ELR (cell line): ENCODE results near the gene TUT1.
"Not testable (repeated sequence)": the region's sequence is repeated elsewhere in the genome, so short reads cannot be mapped to it uniquely, and the experiment has no call there.

Experiments used
- DNase-seq: peaks from one replicate; pipeline ENCODE4 v3.0.0-alpha.2; 2015; ENCODE audit warnings: low read depth

The TUT1 gene

GRCh38 chr11:62605467-62605866, 14.1 kb upstream of the TUT1 start:
- DNase-seq, result no peak

GRCh38 chr11:62604460-62605120, 13.3 kb upstream of the TUT1 start:
- no peak for DNase-seq

GRCh38 chr11:62603776-62604299, 12.5 kb upstream of the TUT1 start:
- DNase-seq, result no peak

- no peak for DNase-seq
Observed at GRCh38 chr11:62603072-62603408, 11.7 kb upstream of the TUT1 start.

- peak; percentile 59 for DNase-seq
Observed at GRCh38 chr11:62602141-62603071, 11.1 kb upstream of the TUT1 start.

GRCh38 chr11:62601372-62602140, 10.2 kb upstream of the TUT1 start, which contains the start of gene MTA2:
TSS of gene MTA2 (minus strand) at chr11:62601865. CDS start at chr11:62601450, 415 bp downstream.
- DNase-seq, result peak; percentile 98

GRCh38 chr11:62601122-62601371, 9.7 kb upstream of the TUT1 start:
- peak; percentile 51 for DNase-seq

- DNase-seq, result peak; percentile 30
Observed at GRCh38 chr11:62600367-62601121, 9.2 kb upstream of the TUT1 start.

GRCh38 chr11:62599901-62600300, 8.6 kb upstream of the TUT1 start:
- no peak for DNase-seq

GRCh38 chr11:62599069-62599696, 7.9 kb upstream of the TUT1 start:
- peak; percentile 99 for DNase-seq

GRCh38 chr11:62595124-62595523, 3.8 kb upstream of the TUT1 start:
- DNase-seq, result no peak

GRCh38 chr11:62593434-62594044, 2.2 kb upstream of the TUT1 start:
- peak; percentile 82 for DNase-seq

GRCh38 chr11:62592989-62593421, 1.7 kb upstream of the TUT1 start:
- no peak for DNase-seq

- no peak for DNase-seq
Observed at GRCh38 chr11:62592146-62592815, 958 bp upstream of the TUT1 start.

GRCh38 chr11:62588966-62589637, 2.2 kb downstream of the TUT1 start:
- DNase-seq, result peak; percentile 68

- not testable (repeated sequence) for DNase-seq
Observed at GRCh38 chr11:62585356-62585755, 6.0 kb downstream of the TUT1 start.

GRCh38 chr11:62581735-62582134, 9.6 kb downstream of the TUT1 start:
- DNase-seq, result not testable (repeated sequence)

- DNase-seq, result no peak
Observed at GRCh38 chr11:62580959-62581715, 10.2 kb downstream of the TUT1 start.

- no peak for DNase-seq
Observed at GRCh38 chr11:62579252-62579651, 12.1 kb downstream of the TUT1 start.
